Glomerular visceral epithelial cell (primary cell): ENCODE data around the gene RABIF.
"Not testable (repeated sequence)": the region's sequence is repeated elsewhere in the genome, so short reads cannot be mapped to it uniquely, and the experiment has no call there.

Source experiments
- DNase-seq: peaks from one replicate; pipeline ENCODE4 v3.0.0-alpha.2; 2016; ENCODE audit errors: extremely low spot score

Gene RABIF

DNA sequence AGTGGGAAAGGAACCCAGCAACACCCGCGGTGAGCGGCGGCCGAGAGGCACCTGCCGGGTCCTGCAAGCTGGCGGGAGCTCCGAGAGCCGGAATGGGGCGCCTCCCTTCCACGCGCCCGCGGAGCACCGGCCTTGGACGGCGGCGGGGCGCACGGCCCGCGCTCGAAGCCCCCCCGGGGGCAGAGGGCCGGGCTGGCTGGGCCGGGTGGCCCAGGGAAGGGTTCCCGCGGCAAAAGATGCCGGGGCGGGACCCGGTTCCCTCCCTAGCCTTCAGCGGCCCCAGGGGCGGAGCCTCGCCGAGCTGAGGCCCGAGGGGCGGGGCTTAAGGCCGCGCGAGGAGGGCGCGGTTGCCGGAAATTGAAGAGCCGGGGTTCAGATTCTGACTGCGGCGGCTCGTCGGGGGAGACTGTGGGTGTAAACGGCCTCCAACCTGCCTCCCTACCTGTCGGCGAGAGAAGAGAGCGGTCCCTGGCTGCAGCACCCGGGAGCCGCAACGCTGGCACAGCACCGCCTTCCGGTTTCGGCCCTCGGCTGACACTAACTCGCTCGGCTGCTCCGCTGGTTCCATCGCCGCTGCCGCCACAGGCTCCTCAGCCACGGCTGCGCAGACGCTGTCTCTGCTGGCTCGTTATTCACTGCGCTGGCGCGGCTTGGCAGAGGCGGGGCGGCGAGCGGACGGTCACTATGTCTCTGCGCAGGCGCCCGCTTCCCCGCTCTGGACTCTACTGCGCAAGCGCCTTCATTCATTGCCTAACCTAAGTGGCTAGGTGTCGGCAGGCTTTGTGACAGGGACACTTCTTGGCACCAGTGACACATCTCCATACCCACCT lies at the start of gene RABIF:
RABIF (minus strand) TSS at position 619 of the 830 bp plus-strand sequence; CDS start at position 568, 51 bp downstream.
- DNase-seq, result peak; percentile 96

DNA sequence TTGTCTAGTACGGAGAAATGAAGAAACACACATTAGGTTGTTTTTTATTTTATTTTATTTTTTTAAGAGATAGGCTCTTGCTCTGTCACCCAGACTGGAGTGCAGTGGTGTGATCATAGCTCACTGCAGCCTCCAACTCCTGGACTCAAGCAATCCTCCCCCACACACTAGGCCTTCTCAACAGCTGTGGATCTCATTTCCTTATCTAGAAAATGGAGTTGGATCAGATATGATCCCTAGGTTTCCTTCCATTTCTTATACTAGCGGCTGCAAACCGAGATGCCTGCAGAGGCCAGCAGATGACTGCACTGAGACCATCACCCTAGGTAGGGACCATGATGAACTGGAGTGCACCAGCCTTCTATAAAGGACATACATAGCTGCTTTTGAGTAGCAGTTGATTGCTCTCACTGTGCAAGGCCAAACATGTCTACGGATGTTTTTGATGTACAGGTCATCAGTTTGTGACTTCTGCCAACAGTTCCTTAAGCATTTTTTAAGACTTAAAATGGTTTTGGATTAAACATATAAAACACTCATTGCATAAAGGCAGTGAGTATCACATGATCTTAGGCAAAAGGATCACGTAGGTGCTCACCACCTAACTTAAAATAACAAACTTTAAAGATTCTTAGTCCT lies 49.5 kb upstream of the RABIF start:
- no peak for DNase-seq

DNA sequence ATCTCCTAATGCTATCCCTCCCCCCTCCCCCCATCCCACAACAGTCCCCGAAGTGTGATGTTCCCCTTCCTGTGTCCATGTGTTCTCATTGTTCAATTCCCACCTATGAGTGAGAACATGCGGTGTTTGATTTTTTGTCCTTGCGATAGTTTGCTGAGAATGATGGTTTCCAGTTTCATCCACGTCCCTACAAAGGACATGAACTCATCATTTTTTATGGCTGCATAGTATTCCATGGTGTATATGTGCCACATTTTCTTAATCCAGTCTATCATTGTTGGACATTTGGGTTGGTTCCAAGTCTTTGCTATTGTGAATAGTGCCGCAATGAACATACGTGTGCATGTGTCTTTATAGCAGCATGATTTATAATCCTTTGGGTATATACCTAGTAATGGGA lies 47.5 kb upstream of the RABIF start:
- not testable (repeated sequence) for DNase-seq

DNA sequence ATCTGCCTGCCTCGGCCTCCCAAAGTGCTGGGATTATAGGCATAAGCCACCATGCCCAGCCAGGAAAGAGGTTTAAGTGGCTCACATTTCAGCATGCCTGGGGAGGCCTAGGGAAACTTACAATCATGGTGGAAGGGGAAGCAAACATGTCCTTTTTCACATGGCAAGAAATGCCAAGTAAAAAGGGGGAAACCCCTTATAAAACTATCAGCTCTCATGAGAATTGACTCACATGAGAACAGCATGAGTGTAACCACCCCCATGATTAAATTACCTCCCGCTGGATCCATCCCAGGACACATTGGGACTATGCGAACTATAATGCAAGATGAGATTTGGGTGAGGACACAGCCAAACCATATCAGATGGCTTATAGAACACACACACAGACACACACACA lies 46.9 kb upstream of the RABIF start:
- no peak for DNase-seq

DNA sequence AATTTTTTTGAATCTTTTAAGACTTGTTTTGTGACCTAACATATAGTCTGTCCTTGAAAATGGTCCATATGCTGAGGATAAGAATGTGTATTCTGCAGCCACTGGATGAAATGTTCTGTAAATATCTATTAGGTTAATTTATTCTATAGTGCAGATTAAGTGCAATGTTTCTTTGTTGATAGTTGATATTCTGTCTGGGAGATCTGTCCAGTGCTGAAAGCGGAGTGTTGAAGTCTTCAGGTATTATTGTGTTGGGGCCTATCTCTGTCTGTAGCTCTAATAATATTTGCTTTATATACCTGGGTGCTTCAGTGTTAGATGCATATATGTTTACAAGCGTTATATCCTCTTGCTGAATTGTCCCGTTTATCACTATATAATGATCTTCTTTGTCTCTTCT lies 45.8 kb upstream of the RABIF start:
- no peak for DNase-seq

GRCh38 chr1:202932476-202932875 lies 43.5 kb upstream of the RABIF start:
- DNase-seq, result no peak

- DNase-seq, result peak; percentile 98
Measured at GRCh38 chr1:202926581-202927491, 37.9 kb upstream of the RABIF start, which contains the start of gene KLHL12. Gene KLHL12, minus strand, starts transcription at chr1:202927234. Its CDS starts 2,072 bp downstream, at chr1:202925162.

DNA sequence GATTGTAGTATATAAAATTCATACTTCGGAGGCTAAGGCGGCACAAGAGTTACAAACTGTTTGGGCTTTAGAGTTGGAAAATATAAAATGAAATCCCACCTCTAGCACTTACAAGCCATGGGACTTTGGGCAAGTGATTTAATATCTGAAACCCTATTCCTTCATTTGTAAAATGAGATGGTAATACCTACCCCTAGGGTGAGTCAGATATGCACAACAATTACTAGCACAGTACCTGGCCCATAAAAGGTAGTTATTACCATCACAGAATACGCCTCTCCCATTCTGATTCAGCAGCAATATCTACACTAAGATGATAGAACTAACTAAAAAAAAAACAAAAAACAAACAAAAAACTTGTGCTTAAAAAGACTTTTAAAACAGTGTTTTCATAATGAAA lies 34.6 kb upstream of the RABIF start:
- no peak for DNase-seq

GRCh38 chr1:202919615-202920014 lies 30.7 kb upstream of the RABIF start:
- no peak for DNase-seq

- DNase-seq, result no peak
Measured at GRCh38 chr1:202915146-202915545, 26.2 kb upstream of the RABIF start.

DNA sequence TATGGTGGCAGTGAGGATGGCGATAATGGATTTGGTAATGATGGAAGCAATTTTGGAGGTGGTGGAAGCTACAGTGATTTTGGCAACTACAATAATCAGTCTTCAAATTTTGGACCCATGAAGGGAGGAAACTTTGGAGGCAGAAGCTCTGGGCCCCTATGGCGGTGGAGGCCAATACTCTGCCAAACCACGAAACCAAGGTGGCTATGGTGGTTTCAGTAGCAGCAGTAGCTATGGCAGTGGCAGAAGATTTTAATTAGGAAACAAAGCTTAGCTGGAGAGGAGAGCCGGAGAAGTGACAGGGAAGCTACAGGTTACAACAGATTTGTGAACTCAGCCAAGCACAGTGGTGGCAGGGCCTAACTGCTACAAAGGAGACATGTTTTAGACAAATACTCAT lies 23.5 kb upstream of the RABIF start:
- DNase-seq, result not testable (repeated sequence)

DNA sequence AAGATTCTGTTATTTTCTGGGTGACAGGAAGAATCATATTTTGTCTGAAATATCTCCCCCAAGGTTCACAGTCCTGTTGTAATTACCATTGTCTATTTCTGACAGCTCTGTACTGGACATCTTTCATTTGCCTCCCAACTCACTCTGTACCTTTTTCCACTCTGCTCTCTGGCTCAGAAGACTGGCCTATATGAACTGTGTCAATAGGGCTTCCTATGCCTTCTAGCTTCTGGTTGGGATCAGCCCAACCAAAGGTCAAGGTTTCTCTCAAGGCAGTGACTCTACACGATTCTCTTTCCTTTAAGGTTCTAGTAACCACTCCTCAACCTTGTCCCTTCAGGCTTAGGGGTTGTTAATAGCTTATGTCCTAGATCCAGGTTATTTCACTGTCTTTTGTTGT lies 20.5 kb upstream of the RABIF start:
- DNase-seq, result no peak

GRCh38 chr1:202908998-202909397 lies 20.0 kb upstream of the RABIF start:
- DNase-seq, result no peak

GRCh38 chr1:202905331-202905730 lies 16.4 kb upstream of the RABIF start:
- DNase-seq, result no peak

- not testable (repeated sequence) for DNase-seq
Measured at GRCh38 chr1:202903808-202904207, 14.9 kb upstream of the RABIF start.

GRCh38 chr1:202901555-202901954 lies 12.6 kb upstream of the RABIF start:
- DNase-seq, result no peak

DNA sequence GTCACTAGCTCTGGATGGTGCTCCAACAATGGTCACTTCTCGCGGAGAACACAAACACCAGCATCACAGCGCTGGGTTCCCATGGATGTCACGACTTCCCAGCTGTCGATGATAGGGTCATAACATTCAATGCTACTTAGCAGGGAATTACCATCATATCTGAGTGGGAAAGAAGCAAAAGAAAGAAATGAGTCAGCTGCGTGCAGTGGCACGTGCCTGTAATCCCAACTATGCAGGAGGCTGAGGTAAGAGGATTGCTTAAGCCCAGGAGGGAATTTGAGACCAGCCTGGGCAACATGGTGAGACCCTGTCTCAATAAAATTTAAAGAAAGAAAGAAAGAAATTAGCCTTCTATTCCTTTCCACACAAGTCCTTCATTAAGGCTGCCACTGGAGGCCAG lies 3.6 kb upstream of the RABIF start:
- DNase-seq, result no peak

DNA sequence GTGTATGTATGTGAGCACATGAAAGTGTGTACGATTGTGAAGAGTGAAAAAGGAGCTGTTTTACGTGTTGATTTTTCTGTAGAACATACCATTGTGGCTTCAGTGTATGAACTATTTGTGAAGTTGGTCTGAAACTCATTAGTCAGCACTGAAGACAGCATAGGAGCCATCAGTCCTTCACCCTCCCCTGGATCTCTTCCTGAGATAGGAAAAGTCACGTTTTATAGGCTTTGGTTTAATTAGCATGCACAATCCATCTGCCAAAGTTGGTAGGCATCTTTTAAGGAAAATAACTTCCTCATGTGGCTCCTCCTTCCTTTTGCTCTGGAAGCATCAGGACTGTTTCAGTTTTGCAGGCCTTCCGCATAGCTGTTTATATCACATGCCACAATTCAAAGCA lies 1.4 kb upstream of the RABIF start:
- no peak for DNase-seq

- peak; percentile 74 for DNase-seq
Measured at GRCh38 chr1:202888221-202888530, 773 bp downstream of the RABIF start.

DNA sequence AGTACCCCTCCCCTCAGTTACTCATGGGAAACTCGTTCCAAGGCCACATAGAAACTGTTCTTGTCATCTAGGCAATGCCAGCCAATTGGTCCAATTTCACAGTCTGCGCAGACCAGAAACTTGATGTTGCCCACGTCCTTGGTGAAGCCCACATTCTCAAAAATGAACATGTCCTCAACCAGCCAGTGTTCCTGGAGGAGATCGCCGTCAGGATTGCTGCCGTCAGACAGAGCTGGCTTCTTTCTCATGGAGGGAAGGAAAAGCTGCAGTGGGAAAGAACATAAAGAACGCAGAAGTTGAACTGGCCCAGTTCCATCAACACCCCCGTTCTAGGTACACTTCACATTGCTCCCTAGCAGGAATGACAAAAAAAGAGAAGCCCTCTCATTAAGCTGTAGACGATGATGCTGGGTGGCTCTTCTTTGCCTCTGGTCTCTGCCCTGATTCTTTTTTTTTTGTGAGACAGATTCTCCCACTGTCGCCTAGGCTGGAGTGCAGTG lies 7.9 kb downstream of the RABIF start:
- no peak for DNase-seq

DNA sequence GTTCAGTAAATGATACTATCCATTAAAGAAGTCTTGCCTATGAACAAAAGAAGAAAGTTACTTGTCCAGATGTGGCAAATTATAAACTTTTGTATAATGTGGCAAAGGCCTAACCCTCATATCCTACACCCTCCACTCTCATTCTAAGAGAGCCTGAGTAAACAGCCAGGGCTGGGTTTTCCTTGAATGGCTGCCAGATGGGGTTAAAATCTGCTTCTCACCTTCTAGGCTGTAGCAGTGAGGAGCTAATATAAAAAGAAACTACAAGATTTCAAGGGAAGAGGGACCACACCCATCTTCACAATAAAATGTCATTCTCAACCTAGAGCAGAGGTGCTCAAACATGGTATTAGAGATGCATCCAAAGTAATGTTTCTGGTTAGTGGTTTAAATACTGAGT lies 8.9 kb downstream of the RABIF start:
- no peak for DNase-seq

GRCh38 chr1:202879128-202879527 lies 9.8 kb downstream of the RABIF start:
- DNase-seq, result no peak
